ENCODE measurements around the gene LDB2.

Gene LDB2

DNA sequence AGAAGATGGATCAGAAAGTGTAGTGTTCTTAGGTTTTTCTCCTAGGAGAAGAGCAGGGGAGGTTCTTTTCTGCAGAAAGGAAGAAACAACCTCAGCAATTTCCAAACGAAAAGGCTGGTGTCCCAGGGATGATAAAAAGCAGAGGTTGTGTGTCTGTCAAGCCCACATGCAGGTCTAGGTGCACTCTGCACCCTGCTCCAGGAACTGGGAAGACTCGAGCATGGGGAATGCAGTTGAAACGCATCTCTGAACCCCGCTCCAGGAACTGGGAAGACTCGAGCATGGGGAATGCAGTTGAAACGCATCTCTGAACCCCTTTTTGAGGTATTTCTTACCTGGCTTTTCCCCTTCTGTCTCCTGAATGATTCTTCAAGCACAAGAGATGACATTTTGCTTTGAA is 171.2 kb downstream of the LDB2 start:
- no peak overlapping the region for H3K4me3 ChIP-seq (replicated peaks in 1 of 2; ENCODE audit: low read depth in 2 of 2, low read length in 2 of 2)
- DNase-seq (ENCODE audit: low read depth in 2 of 2) = no peak
- no peak for TF ChIP-seq CTCF (IDR thresholded peaks at IDR 0.05; ENCODE audit: low read depth, low read length)

DNA sequence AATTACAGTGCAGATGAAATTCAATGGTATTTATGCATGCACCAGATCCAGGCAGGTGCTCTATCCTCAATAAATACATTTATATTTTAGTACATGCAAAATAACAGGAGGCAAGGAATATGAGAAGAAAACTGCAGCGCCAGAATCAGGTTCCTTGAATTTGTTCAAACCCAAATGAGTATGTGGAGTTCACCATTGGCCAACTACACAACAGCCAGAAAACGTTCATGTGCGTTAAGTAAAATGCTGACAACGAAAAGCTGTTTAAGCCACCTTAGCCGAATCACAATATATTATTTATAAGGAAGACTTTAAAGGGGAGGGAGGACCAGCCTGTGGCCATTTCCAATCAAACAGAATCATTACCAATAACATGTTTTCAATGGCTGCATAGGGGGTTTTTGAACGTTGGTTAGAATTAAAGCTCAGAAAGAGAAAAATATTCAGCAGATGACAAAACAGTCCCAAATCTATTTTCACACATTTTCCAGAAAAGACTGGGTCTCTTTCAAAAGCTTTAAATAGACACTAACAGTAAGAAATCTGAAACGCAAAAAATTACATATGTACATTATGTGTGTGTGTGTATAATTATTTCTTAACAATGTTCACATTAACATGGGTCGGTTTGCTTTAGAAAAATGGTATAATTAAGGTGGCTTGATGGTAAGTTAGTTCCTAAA is 171.9 kb downstream of the LDB2 start:
- no peak overlapping the region for H3K4me3 ChIP-seq (replicated peaks in 1 of 2; ENCODE audit: low read depth in 2 of 2, low read length in 2 of 2)
- DNase-seq (ENCODE audit: low read depth in 2 of 2) = no peak
- TF ChIP-seq CTCF (IDR thresholded peaks at IDR 0.05; ENCODE audit: low read depth, low read length) = no peak

- no peak for TF ChIP-seq CTCF (IDR thresholded peaks at IDR 0.05; ENCODE audit: low read depth, low read length)
- no peak for DNase-seq (ENCODE audit: low read depth in 2 of 2)
- H3K4me3 ChIP-seq (replicated peaks in 1 of 2; ENCODE audit: low read depth in 2 of 2, low read length in 2 of 2) = no peak overlapping the region
Observed at GRCh38 chr4:16725252-16725651, 173.2 kb downstream of the LDB2 start.

DNA sequence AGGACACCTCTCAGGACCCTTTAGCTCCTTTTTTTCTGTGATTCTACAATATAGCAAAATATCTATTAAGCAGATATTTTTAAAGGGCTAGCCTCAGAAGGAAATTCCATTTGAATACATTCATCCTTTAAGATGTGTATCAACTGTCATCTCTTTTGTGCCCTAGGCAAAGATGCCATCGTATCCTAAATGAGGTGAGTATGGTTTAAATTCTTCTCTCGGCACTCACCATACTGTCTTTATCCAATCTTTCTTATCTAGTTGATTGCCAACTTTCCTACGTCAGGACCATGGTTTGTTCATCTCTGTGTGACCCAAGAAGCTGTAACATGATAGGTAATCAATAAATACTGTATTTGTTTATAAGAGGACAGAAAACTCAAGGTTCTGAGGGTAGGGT is 176.0 kb downstream of the LDB2 start:
- no peak for DNase-seq (ENCODE audit: low read depth in 2 of 2)
- H3K4me3 ChIP-seq (replicated peaks in 1 of 2; ENCODE audit: low read depth in 2 of 2, low read length in 2 of 2) = no peak overlapping the region
- no peak for TF ChIP-seq CTCF (IDR thresholded peaks at IDR 0.05; ENCODE audit: low read depth, low read length)

DNA sequence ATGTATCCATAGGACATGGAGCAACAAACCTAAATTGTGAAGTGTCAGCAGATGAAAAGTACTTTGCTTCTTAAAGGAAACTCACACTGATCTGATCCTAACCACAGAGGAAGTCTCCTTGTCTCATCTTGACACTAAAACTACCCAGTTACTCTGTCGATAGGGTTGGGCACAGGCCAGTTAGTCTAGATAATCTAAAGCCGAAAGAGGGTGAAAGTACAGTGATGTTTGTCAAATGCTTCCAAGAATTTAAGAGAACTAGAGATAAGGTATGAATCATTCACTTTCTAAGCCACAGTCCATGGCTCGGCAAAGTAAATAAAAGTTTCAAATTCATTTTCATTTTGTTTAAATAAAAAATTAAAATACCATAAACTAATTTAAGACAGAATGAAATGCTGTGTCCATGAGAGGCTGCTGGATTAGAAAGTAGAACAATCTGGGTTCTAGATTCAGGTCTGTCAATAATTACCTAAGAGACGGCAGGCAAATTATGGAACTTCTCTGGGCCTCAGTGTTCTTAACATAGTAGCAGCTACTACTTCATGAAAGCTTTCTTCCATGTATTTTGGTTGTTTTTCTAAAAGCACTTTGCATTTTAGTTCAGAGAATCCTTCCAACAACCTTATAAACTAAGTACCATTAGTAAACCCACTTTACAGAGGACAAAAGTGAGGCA is 176.7 kb downstream of the LDB2 start:
- TF ChIP-seq CTCF (IDR thresholded peaks at IDR 0.05; ENCODE audit: low read depth, low read length) = no peak
- peak; percentile 54 to 89 for DNase-seq (ENCODE audit: low read depth in 2 of 2)
- no peak overlapping the region for H3K4me3 ChIP-seq (replicated peaks in 1 of 2; ENCODE audit: low read depth in 2 of 2, low read length in 2 of 2)

DNA sequence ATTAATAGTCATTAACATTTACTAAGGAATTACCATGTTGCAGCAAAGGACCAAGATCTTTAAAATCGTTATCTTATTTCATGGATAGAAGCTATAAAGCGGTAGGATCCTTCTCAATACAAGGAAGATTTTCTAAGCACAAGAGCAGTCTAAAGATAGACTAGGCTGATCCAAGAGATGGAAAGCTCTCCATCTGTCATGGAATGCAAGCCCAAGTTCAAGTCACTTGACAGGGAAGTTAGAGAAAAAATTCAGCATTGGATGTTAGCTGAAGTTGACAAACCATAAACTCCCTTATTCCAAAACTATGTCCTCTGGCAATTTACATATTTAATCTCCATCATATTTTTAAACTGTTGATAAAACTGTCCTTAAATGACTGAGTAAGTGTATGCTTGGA is 177.7 kb downstream of the LDB2 start:
- no peak overlapping the region for H3K4me3 ChIP-seq (replicated peaks in 1 of 2; ENCODE audit: low read depth in 2 of 2, low read length in 2 of 2)
- no peak for DNase-seq (ENCODE audit: low read depth in 2 of 2)
- no peak for TF ChIP-seq CTCF (IDR thresholded peaks at IDR 0.05; ENCODE audit: low read depth, low read length)
